H1 (cell line): ENCODE data around the gene PLEKHM3. TPM values are rescaled to one million over a fixed set of nuclear protein-coding genes. Genes with fewer than 3 reads are reported as not detected.

Experiments used
- CTCF ChIA-PET: fragments of 300-600 bp; sonication (Branson Sonifier 250); formaldehyde crosslinking; loops from one replicate; lab custom pipeline; 2021; ENCODE audit not compliant: partially characterized antibody; lab: Charles Lee
- POLR2A ChIA-PET: fragments of 300-600 bp; sonication (Branson Sonifier 250); formaldehyde crosslinking; loops from one replicate; lab custom pipeline; 2021; ENCODE audit warnings: inconsistent platforms; ENCODE audit not compliant: partially characterized antibody; lab: Charles Lee
- DNase-seq, 2 experiments: peaks; one replicate each; pipeline versions ENCODE4 v3.0.0 to v3.0.0-alpha.2; 2010 to 2022; ENCODE audit warnings: low spot score in 2 of 2, low read depth in 1 of 2, mixed read lengths in 1 of 2
- FAIRE-seq: peaks from 2 replicates; lab custom pipeline; 2011; peaks lifted over from hg19 to GRCh38; lab: Jason Lieb, UNC
- H2AFZ ChIP-seq: 2 replicates; pipeline ENCODE4 v1.8.1; 2012; ENCODE audit warnings: low read length, inconsistent platforms
- H2AK5ac ChIP-seq: 2 replicates; pipeline ENCODE4 v1.6.1; 2013; ENCODE audit warnings: low read depth, low read length
- H2BK120ac ChIP-seq: replicated peaks from 2 replicates; pipeline ENCODE3; 2013; ENCODE audit warnings: low read depth, low read length, inconsistent platforms
- H2BK12ac ChIP-seq: 2 replicates; pipeline ENCODE4 v1.6.1; 2013; ENCODE audit warnings: low read depth, low read length
- H2BK15ac ChIP-seq: 2 replicates; pipeline ENCODE4 v1.6.1; 2013; ENCODE audit warnings: low read length
- H2BK20ac ChIP-seq: 2 replicates; pipeline ENCODE4 v1.6.1; 2013; ENCODE audit warnings: low read length
- H2BK5ac ChIP-seq: 2 replicates; pipeline ENCODE4 v1.6.1; 2013; ENCODE audit warnings: low read depth, low read length
- H3K14ac ChIP-seq: 2 replicates; pipeline ENCODE4 v1.6.1; 2013; ENCODE audit warnings: inconsistent platforms; ENCODE audit not compliant: insufficient read length
- H3K18ac ChIP-seq: 2 replicates; pipeline ENCODE4 v1.6.1; 2013; ENCODE audit warnings: low read length; ENCODE audit errors: extremely low read depth
- H3K23ac ChIP-seq: 2 replicates; pipeline ENCODE4 v1.6.1; 2013; ENCODE audit warnings: inconsistent platforms; ENCODE audit not compliant: insufficient read length
- H3K23me2 ChIP-seq: 2 replicates; pipeline ENCODE4 v1.6.1; 2013; ENCODE audit warnings: low read depth, low read length
- H3K27ac ChIP-seq: 2 replicates; pipeline ENCODE4 v1.6.1; 2011; ENCODE audit warnings: low read depth, low read length, inconsistent platforms
- H3K27me3 ChIP-seq, 4 experiments: replicated peaks in 1 of 4; 1 replicate in 1 of 4; 2 replicates in 3 of 4; pipeline versions ENCODE4 v1.6.1 to v1.8.1; 2011 to 2013; ENCODE audit warnings: low read length in 3 of 4, mild to moderate bottlenecking in 3 of 4, inconsistent platforms in 2 of 4, mixed read lengths in 2 of 4, moderate library complexity in 1 of 4; ENCODE audit not compliant: control insufficient read depth in 3 of 4, insufficient read depth in 3 of 4; ENCODE audit errors: extremely low read depth in 1 of 4
- H3K36me3 ChIP-seq, 4 experiments: 2 replicates each; pipeline versions ENCODE4 v1.6.1 to v1.8.1; 2011 to 2013; ENCODE audit warnings: mild to moderate bottlenecking in 4 of 4, low read length in 3 of 4, moderate library complexity in 2 of 4, control low read depth in 1 of 4, inconsistent platforms in 1 of 4; ENCODE audit not compliant: insufficient read depth in 4 of 4, control insufficient read depth in 2 of 4
- H3K4ac ChIP-seq: replicated peaks from 2 replicates; pipeline ENCODE3; 2013; ENCODE audit warnings: low read length, low read depth, mixed read lengths, inconsistent platforms; ENCODE audit not compliant: insufficient read length
- H3K4me1 ChIP-seq, 4 experiments: replicated peaks in 1 of 4; 1 replicate in 1 of 4; 2 replicates in 3 of 4; pipeline versions ENCODE4 v1.6.1 to v1.8.1; 2011 to 2013; ENCODE audit warnings: low read length in 3 of 4, inconsistent platforms in 2 of 4, mixed read lengths in 1 of 4; ENCODE audit not compliant: insufficient read depth in 4 of 4, control insufficient read depth in 3 of 4
- H3K4me2 ChIP-seq, 2 experiments: 2 replicates each; pipeline versions ENCODE4 v1.6.1 to v1.8.1; 2011 to 2013; ENCODE audit warnings: low read depth in 2 of 2, low read length in 2 of 2, control low read depth in 1 of 2, inconsistent platforms in 1 of 2, mild to moderate bottlenecking in 1 of 2; ENCODE audit not compliant: insufficient read depth in 1 of 2
- H3K4me3 ChIP-seq, 4 experiments: fragments of 200-600, 300-600 bp in 1 of 4; sonication (generic), shearing (Covaris generic), sonication (Bioruptor Twin) in 1 of 4; 2 replicates each; pipeline versions ENCODE4 v1.5.1 to v1.8.1; 2011 to 2016; ENCODE audit warnings: low read length in 4 of 4, low read depth in 3 of 4, control low read depth in 2 of 4, inconsistent platforms in 2 of 4, mild to moderate bottlenecking in 2 of 4, mixed read lengths in 1 of 4, moderate library complexity in 1 of 4; ENCODE audit not compliant: insufficient read depth in 2 of 4; ENCODE audit errors: extremely low read depth in 1 of 4
- H3K56ac ChIP-seq: replicated peaks from 2 replicates; pipeline ENCODE3; 2013; ENCODE audit warnings: low read depth, mild to moderate bottlenecking, mixed read lengths, low read length, inconsistent platforms; ENCODE audit not compliant: insufficient read length
- H3K79me1 ChIP-seq: 2 replicates; pipeline ENCODE4 v1.6.1; 2013; ENCODE audit warnings: low read depth, low read length, control low read depth
- H3K79me2 ChIP-seq, 2 experiments: 2 replicates each; pipeline versions ENCODE4 v1.6.1 to v1.8.1; 2012 to 2013; ENCODE audit warnings: low read length in 2 of 2, mild to moderate bottlenecking in 2 of 2, inconsistent platforms in 1 of 2; ENCODE audit not compliant: insufficient read depth in 2 of 2, control insufficient read depth in 1 of 2
- H3K9ac ChIP-seq, 4 experiments: replicated peaks in 1 of 4; 1 replicate in 1 of 4; 2 replicates in 3 of 4; pipeline versions ENCODE4 v1.6.1 to v1.8.1; 2011 to 2013; ENCODE audit warnings: low read depth in 3 of 4, low read length in 3 of 4, control low read depth in 2 of 4, mild to moderate bottlenecking in 2 of 4, moderate library complexity in 2 of 4, inconsistent platforms in 1 of 4; ENCODE audit errors: extremely low read depth in 1 of 4
- H3K9me3 ChIP-seq, 2 experiments: 2 replicates each; pipeline versions ENCODE4 v1.6.1 to v1.8.1; 2012 to 2013; ENCODE audit warnings: mild to moderate bottlenecking in 2 of 2, moderate library complexity in 2 of 2, control low read depth in 1 of 2, inconsistent platforms in 1 of 2, low read depth in 1 of 2, low read length in 1 of 2, mixed read lengths in 1 of 2; ENCODE audit not compliant: insufficient read depth in 2 of 2
- H4K20me1 ChIP-seq, 2 experiments: replicated peaks in 1 of 2; 2 replicates each; pipeline versions ENCODE3 to v1.8.1; 2011 to 2013; ENCODE audit warnings: inconsistent platforms in 2 of 2, low read length in 2 of 2, mild to moderate bottlenecking in 1 of 2; ENCODE audit not compliant: insufficient read depth in 2 of 2, control insufficient read depth in 1 of 2
- H4K5ac ChIP-seq: 2 replicates; pipeline ENCODE4 v1.6.1; 2013; ENCODE audit warnings: low read length, low read depth, mixed read lengths, inconsistent platforms; ENCODE audit not compliant: insufficient read length
- H4K8ac ChIP-seq: 2 replicates; pipeline ENCODE4 v1.8.0; 2013; ENCODE audit warnings: mild to moderate bottlenecking, moderate library complexity, low read length, inconsistent platforms; ENCODE audit not compliant: insufficient read depth; ENCODE audit errors: extremely low read depth
- H4K91ac ChIP-seq: replicated peaks from 2 replicates; pipeline ENCODE3; 2013; ENCODE audit warnings: low read length, mixed read lengths, inconsistent platforms; ENCODE audit not compliant: insufficient read length
- JUND ChIP-seq: IDR thresholded peaks from 2 replicates; pipeline ENCODE4 v1.6.1; 2011; ENCODE audit warnings: mild to moderate bottlenecking, improper control_type of control experiment, low read length
- WGBS, 2 experiments: shearing (Covaris generic) in 1 of 2; methylation state at CpG; one replicate each; pipeline versions ENCODE4 v1.1.6 to v1.1.7; 2013 to 2015; ENCODE audit warnings: low lambda C conversion rate in 2 of 2, mixed read lengths in 2 of 2, inconsistent platforms in 1 of 2, low coverage in 1 of 2, missing lambda C conversion rate in 1 of 2; ENCODE audit not compliant: insufficient replicate concordance in 2 of 2, insufficient coverage in 1 of 2, insufficient read length in 1 of 2; ENCODE audit errors: extremely low coverage in 1 of 2, missing lambda C conversion rate in 1 of 2; 5-methylcytosine and 5-hydroxymethylcytosine counted together
- polyA plus RNA-seq, 7 experiments: library from polyadenylated mRNA; depleted of rRNA in 3 of 7; stranded (reverse) in 5 of 7; unstranded in 2 of 7; fragments of >200 nt in 5 of 7; fragments of 200-250 nt in 2 of 7; gene quantifications; 1 replicate in 5 of 7; 2 replicates in 1 of 7; 4 replicates in 1 of 7; pipeline versions ENCODE4 v1.2.1 to v1.2.3, GENCODE V29; 2011 to 2013; ENCODE audit warnings: missing spikeins in 2 of 7, mixed read lengths in 2 of 7
- total RNA-seq: library from RNA; stranded (reverse); fragmentation: NEBNext Ultra II Directional; extraction: Animal tissue kit (Norgen Biotek cat#: 25700); gene quantifications from 2 replicates; pipeline ENCODE4 v1.2.1, GENCODE V29; 2021

PLEKHM3 gene
- total and polyA plus RNA-seq, 2 of the 8 experiments (the other 6 are each of a cell fraction or from before 2014, with no cell fraction given) = 2.3 to 5.8 TPM

DNA sequence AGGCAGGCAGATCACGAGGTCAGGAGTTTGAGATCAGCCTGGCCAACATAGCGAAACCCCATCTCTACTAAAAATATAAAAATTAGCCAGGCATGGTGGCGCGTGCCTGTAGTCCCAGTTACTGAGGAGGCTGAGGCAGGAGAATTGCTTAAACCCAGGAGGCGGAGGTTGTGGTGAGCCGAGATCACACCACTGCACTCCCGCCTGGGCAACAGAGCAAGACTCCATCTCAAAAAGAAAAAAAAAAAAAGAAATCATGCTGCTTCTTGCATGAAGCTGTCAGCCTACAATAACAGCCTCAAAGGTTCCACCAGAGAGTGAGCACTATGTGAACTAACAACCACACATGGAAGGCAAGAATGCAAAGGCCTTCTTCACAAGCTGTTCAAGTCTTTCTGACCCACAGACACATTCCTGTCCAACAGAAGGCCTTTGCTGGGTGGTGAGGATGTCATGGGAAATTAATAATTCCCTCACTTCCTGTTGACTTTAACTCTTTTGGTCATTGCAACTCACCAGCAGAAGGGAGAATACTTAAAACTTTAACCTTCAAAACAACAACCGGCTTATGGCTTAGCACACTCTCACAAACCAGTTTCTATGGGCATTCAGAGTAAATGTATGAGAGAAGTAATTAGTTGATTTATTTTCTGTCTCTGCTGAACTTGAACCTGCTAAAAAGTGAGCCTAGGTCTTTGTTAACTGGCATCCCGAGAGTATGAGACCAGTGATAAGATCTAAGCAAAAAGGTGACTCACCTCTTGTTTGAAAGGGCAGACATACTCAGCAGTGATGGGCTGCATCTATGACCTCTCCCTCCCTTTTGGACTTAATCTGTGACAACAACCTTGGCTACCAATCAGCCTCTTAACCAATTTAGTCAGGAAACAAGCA lies 11.8 kb downstream of the PLEKHM3 start:
- H2BK120ac ChIP-seq = no peak overlapping the region
- H3K79me2 ChIP-seq = no peaks in the 10 kb centered on the region
- no peak overlapping the region for H3K23ac ChIP-seq
- H3K23me2 ChIP-seq = no peaks in the 10 kb centered on the region
- no peak overlapping the region for H4K8ac ChIP-seq
- no peak overlapping the region for H2AFZ ChIP-seq
- H3K4me3 ChIP-seq = no peak overlapping the region
- ChIA-PET CTCF (interaction anchor here (1.5 to 1.9 kb wide), 4 partner anchors 28 to 268 kb away, joined by 3 to 5 read pairs (median 4); no protein-coding TSS in a partner anchor), POLR2A (interaction anchor here (1.0 kb wide), 1 partner anchor 9 kb away, joined by 6 read pairs; no protein-coding TSS in a partner anchor)
- no peak overlapping the region for H3K27ac ChIP-seq
- H4K5ac ChIP-seq = no peak overlapping the region
- H2BK15ac ChIP-seq = no peak overlapping the region
- no peak overlapping the region for H2BK5ac ChIP-seq
- no peaks in the 10 kb centered on the region for H3K36me3 ChIP-seq
- H3K4ac ChIP-seq = no peak overlapping the region
- no peak overlapping the region for H3K4me2 ChIP-seq
- H3K4me1 ChIP-seq = no peaks in the 10 kb centered on the region
- no peak overlapping the region for H2BK12ac ChIP-seq
- H2AK5ac ChIP-seq = no peak overlapping the region
- H3K9ac ChIP-seq = no peak overlapping the region
- H3K14ac ChIP-seq = no peak overlapping the region
- H4K91ac ChIP-seq = no peak overlapping the region
- WGBS, 2 experiments = 90% methylated on average over 9 of the region's 9 CpGs; no CpG with 5 or more reads in 1 of the 2 experiments
- TF ChIP-seq JUND = no peak
- H3K9me3 ChIP-seq = no peaks in the 10 kb centered on the region
- DNase-seq (no peak), FAIRE-seq (no peak)
- no peak overlapping the region for H2BK20ac ChIP-seq
- no peak overlapping the region for H3K56ac ChIP-seq
- H3K79me1 ChIP-seq = no peaks in the 10 kb centered on the region
- no peak overlapping the region for H3K18ac ChIP-seq
- no peaks in the 10 kb centered on the region for H3K27me3 ChIP-seq
- H4K20me1 ChIP-seq = no peaks in the 10 kb centered on the region
